Natural killer cell treated with Interleukin-12 subunit alpha and Interleukin-12 subunit beta and Interleukin-15 and Interleukin-18, amount 100 ng/mL, for 72 hours (primary cell): Measurements from ENCODE around the gene IQGAP2. TPM values are rescaled to one million over a fixed set of nuclear protein-coding genes. Genes with fewer than 3 reads are reported as not detected.

Experiments
- ATAC-seq, 2 donors: fragments of 150-1000 bp; cut with Tn5 transposase in 1 of 2; sonication (Bioruptor Pico), chemical (Tn5 transposase) in 1 of 2; 2 replicates each; pipeline ENCODE4 v1.10.0; 2021
- DNase-seq: peaks from one replicate; pipeline ENCODE4 v3.0.0; 2022; ENCODE audit warnings: low spot score
- H3K27ac Mint-ChIP-seq, 2 donors: 1 replicate in 1 of 2; 2 replicates in 1 of 2; pipeline ENCODE4 v1.8.0; 2022; ENCODE audit warnings: mixed read lengths in 2 of 2, mild to moderate bottlenecking in 1 of 2, moderate library complexity in 1 of 2
- H3K27me3 Mint-ChIP-seq, 2 donors: 1 replicate in 1 of 2; 2 replicates in 1 of 2; pipeline ENCODE4 v1.8.0; 2022; ENCODE audit warnings: mixed read lengths in 2 of 2
- H3K36me3 Mint-ChIP-seq: one replicate; pipeline ENCODE4 v1.8.0; 2022; ENCODE audit warnings: mixed read lengths
- H3K4me1 Mint-ChIP-seq, 2 donors: 1 replicate in 1 of 2; 2 replicates in 1 of 2; pipeline ENCODE4 v1.8.0; 2022; ENCODE audit warnings: low read depth in 2 of 2, mixed read lengths in 2 of 2, mild to moderate bottlenecking in 1 of 2
- H3K4me3 Mint-ChIP-seq: one replicate; pipeline ENCODE4 v1.8.0; 2022; ENCODE audit warnings: mixed read lengths
- H3K9me3 Mint-ChIP-seq: 2 replicates; pipeline ENCODE4 v1.8.0; 2022; ENCODE audit warnings: mixed read lengths
- total RNA-seq, 2 donors: library from RNA; stranded (reverse); gene quantifications; one replicate each; pipeline ENCODE4 v1.2.3, GENCODE V29; 2022

The IQGAP2 gene
- total RNA-seq, 2 donors from 2014 or later: 104 to 111 TPM

DNA sequence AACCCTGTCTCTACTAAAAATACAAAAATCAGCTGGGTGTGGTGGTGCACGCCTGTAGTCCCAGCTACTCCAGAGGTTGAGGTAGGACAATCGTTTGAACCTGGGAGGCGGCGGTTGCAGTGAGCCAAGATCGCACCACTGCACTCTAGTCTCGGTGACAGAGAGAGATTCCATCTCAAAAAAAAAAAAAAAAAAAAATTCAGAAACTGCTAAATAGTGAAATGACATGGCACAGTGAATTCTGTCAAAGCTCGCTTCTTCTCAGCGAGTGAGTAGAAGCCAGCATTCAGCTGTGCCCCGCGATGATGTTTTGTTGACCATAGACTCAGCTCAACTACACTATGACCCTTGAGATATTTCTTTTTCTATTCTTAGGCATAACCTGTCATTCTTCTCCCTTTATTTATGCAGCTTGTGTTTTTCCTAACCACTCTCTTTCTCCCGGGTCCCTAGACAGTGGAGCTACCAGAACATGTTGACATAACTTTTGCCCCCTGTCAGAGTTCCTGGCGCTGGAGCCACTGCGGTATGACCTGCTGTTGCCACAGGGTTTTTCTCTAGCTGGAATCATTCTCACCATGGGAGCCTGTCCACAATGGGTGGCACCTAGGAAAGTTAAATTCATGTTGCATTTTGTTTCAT is 13.5 kb upstream of the IQGAP2 start:
- H3K27me3 Mint-ChIP-seq: no peaks in the 10 kb centered on the region
- H3K4me3 Mint-ChIP-seq: no peak overlapping the region
- peak overlapping the region in 1 of 2 donors; percentile 63 for H3K27ac Mint-ChIP-seq
- ATAC-seq (no peak), DNase-seq (no peak)
- H3K9me3 Mint-ChIP-seq: no peaks in the 10 kb centered on the region
- H3K4me1 Mint-ChIP-seq: peaks cover 39 to 48% of the 10 kb centered on the region in 2 donors
- no peaks in the 10 kb centered on the region for H3K36me3 Mint-ChIP-seq

DNA sequence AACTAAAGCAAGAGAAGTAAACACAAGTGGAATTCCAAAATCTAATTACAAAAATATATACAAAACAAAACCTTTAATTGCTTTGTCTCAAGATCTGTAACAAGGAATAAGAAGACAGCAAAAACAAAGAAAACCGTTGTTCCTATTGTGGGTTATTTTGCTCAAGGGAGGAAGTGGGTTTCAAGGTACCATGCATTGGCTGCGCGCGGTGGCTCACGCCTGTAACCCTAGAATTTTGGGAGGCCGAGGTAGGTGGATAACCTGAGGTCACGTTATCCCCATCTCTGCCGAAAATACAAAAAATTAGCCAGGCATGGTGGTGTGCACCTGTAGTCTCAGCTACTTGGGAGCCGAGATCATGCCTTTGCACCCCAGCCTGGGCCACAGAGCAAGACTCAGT is 12.1 kb upstream of the IQGAP2 start:
- DNase-seq (no peak), ATAC-seq (no peak)
- Mint-ChIP-seq H3K4me1 (peaks cover 33 to 46% of the 10 kb centered on the region in 2 donors), H3K4me3 (peak overlapping the region; percentile 34), H3K27me3 (no peaks in the 10 kb centered on the region), H3K9me3 (no peaks in the 10 kb centered on the region), H3K27ac (peak overlapping the region; percentile 53 to 63), H3K36me3 (no peaks in the 10 kb centered on the region)

DNA sequence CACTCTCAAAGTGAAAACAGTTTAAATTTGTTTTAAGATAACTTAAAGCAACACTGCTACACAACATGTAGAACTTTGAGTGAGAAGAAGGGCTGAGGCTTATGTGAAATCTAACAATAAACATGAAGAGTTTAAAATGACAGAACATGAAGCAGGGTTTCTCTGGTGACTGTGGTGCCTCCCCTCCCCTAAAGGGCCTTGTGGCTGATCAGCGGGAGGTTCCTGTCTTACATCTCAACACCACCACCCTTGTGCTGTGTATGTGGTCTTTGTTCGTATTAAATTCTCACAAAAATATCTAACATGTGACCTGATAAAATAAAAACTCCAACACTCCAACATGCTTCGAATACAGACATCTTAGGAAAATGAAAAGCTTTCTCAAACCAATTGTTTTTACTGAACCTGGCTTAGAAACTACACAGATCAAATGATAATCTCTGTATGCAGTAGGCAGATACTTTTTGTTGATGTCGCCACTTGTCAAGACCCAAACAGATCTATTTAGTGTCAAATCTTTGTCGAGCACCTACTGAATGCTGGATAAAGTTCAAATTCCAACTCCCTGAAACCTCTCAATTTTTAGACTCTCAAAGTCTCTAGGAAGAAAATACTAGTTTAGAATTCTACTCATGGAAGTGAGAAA is 9.9 kb upstream of the IQGAP2 start:
- ATAC-seq: peak; percentile 67 to 73
- no peaks in the 10 kb centered on the region for H3K27me3 Mint-ChIP-seq
- no peaks in the 10 kb centered on the region for H3K9me3 Mint-ChIP-seq
- H3K36me3 Mint-ChIP-seq: no peaks in the 10 kb centered on the region
- H3K4me1 Mint-ChIP-seq: peaks cover 37 to 52% of the 10 kb centered on the region in 2 donors
- peak overlapping the region; percentile 90 to 91 for H3K27ac Mint-ChIP-seq
- peak overlapping the region; percentile 50 for H3K4me3 Mint-ChIP-seq
- DNase-seq: no peak

DNA sequence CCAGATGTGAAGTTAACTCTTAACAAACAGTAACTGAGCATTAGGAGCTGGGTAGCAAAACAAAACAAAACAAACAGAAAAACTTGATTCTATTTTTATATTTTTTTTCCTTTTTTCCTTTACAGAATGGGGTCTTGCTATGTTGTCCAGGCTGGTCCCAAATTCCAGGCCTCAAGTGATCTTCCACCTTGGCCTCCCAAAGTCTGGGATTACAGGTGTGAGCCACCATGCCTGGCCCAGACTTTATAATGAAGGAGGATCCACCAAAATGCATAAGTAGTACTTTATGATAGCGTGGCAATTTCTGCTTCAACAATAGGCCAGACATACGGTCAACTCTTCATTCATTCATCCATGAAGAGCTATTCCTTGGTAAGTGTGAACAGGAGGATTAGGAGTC is 5.9 kb upstream of the IQGAP2 start:
- Mint-ChIP-seq H3K9me3 (no peaks in the 10 kb centered on the region), H3K4me1 (peaks cover 42 to 55% of the 10 kb centered on the region in 2 donors), H3K36me3 (no peaks in the 10 kb centered on the region), H3K4me3 (no peak overlapping the region), H3K27ac (peak overlapping the region in 1 of 2 donors; percentile 7), H3K27me3 (no peaks in the 10 kb centered on the region)
- no peak for ATAC-seq
- DNase-seq: no peak

DNA sequence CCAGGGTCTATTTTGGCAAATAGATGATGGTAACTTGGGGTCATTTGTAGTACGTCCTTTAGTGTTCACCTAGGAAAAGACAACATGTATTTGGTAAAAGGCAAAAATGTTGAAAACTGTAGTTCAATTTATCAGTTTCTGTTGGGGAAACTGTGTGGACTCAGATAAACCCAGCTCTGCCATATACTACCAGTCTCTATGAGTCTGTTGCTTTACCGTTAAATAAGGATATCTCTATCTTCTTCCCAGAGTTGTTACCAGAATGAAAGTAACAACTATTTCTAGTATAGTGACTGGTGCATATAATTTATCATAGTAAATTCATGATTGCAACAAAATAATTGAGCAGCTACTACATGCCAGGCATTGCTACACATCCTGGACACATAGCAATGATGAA is 3.8 kb upstream of the IQGAP2 start:
- Mint-ChIP-seq H3K27ac (no peak overlapping the region), H3K27me3 (no peaks in the 10 kb centered on the region), H3K9me3 (no peaks in the 10 kb centered on the region), H3K36me3 (no peaks in the 10 kb centered on the region), H3K4me3 (no peak overlapping the region), H3K4me1 (peaks cover 29 to 45% of the 10 kb centered on the region in 2 donors)
- ATAC-seq: no peak
- DNase-seq: no peak

DNA sequence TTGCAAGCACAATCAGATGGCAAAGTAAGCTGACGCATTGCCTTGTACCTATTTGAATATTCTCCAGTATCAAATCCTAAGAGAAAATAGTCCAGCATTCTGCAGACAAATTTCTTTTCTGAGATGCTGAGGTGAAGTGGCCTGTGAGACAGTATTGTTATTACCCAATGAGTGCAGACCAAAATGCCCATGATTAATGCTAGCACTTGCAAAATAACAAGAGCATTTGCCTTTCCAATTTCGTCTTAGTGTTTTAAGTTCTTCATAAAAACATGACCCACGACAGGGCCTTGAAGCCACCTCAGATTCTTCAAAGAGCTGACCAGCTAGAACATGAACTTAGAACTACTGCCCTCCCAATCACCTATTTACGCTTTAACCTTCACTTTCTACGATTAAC is 2.6 kb upstream of the IQGAP2 start:
- ATAC-seq (no peak), DNase-seq (no peak)
- peaks cover 36 to 47% of the 10 kb centered on the region in 2 donors for H3K4me1 Mint-ChIP-seq
- H3K9me3 Mint-ChIP-seq: no peaks in the 10 kb centered on the region
- no peaks in the 10 kb centered on the region for H3K36me3 Mint-ChIP-seq
- no peaks in the 10 kb centered on the region for H3K27me3 Mint-ChIP-seq
- no peak overlapping the region for H3K4me3 Mint-ChIP-seq
- peak overlapping the region; percentile 92 to 94 for H3K27ac Mint-ChIP-seq

DNA sequence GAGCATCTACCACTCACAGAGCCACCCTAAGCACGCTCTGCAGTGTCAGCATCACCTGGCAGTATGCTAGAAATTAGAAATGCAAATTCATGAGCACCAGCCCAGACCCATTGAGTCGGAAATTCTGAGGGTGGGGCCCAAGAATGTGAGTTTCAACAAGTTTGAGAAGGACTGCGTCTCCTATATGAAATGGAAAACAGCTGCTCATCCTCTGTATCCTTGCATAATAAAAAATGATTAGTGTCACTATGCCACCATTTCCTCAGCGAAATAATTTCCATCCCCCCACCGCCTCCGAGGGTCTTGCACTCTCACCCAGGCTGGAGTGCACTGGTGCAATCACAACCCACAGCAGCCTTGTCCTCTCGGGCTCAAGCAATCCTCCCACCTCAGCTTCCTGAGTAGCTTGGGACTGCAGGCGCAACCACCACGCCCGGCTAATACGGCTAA is 1.3 kb upstream of the IQGAP2 start:
- H3K9me3 Mint-ChIP-seq: no peaks in the 10 kb centered on the region

DNA sequence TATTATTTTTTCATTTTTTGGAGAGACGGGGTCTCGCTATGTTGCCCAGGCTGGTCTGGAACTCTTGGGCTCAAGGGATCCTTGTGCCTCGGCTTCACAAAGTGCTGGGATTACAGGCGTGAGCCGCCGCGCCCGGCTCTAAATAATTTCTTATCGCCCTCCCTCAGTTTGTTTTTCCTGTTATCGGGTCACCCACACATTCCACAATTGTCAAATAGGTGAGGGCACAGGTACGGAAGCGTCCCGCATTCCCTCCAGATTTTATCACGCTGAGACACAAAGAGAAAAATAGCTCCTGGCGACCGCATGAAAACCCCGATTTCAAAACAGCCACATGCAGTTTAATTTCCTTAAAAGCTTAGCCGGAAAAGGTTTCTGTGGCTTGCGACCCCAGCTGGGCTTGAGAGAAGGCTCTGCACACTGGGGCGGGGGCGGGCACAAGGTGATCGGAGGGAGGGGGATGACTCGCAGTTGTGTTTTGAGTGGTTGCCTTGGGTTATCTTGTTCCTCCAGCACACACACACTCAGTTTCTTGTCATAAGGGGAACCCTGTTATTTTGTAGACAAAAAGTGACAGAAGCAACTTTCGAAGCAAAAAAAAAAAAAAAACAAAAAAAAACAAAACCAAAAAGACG is 717 bp upstream of the IQGAP2 start:
- Mint-ChIP-seq H3K36me3 (no peaks in the 10 kb centered on the region), H3K4me3 (peak overlapping the region; percentile 97), H3K27ac (peak overlapping the region; percentile 92 to 94), H3K9me3 (no peaks in the 10 kb centered on the region), H3K4me1 (peaks cover 51 to 60% of the 10 kb centered on the region in 2 donors), H3K27me3 (no peaks in the 10 kb centered on the region)
- ATAC-seq (peak; percentile 69 to 74), DNase-seq (peak; percentile 80)

More for the DNA sequence above, 1.3 kb upstream of the IQGAP2 start:
- Mint-ChIP-seq H3K4me3 (peak overlapping the region; percentile 97), H3K27me3 (no peaks in the 10 kb centered on the region), H3K4me1 (peaks cover 46 to 56% of the 10 kb centered on the region in 2 donors), H3K27ac (peak overlapping the region; percentile 92 to 94), H3K36me3 (no peaks in the 10 kb centered on the region)
- no peak for ATAC-seq
- no peak for DNase-seq

DNA sequence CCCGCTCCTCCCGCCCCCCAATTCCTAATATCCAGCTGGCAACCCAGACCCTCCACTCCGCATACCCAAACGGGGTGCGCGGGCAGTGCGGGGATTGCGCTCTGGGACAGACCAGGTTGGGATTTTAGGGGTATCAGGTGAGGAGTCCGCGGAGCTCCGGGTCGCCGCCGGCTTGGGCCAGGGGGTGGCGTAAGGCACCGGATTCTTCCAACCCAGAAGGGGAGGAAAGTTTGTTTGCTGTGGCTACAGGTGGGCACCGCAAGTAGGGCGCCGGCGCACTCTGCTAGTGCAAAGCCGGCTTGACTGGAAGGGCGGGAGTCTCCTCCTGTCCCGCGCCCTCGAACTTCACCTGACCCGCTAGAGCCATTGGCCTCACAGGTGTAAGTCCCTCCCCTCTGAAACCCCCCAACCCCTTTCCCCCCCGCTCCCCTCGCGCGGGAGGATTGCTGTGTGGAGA is 709 bp downstream of the IQGAP2 start:
- Mint-ChIP-seq H3K4me3 (peak overlapping the region; percentile 97), H3K4me1 (peaks cover 57 to 65% of the 10 kb centered on the region in 2 donors), H3K9me3 (no peaks in the 10 kb centered on the region), H3K36me3 (no peaks in the 10 kb centered on the region), H3K27ac (peak overlapping the region; percentile 92 to 94), H3K27me3 (no peaks in the 10 kb centered on the region)
- DNase-seq (no peak), ATAC-seq (peak in 1 of 2 donors; percentile 14)

DNA sequence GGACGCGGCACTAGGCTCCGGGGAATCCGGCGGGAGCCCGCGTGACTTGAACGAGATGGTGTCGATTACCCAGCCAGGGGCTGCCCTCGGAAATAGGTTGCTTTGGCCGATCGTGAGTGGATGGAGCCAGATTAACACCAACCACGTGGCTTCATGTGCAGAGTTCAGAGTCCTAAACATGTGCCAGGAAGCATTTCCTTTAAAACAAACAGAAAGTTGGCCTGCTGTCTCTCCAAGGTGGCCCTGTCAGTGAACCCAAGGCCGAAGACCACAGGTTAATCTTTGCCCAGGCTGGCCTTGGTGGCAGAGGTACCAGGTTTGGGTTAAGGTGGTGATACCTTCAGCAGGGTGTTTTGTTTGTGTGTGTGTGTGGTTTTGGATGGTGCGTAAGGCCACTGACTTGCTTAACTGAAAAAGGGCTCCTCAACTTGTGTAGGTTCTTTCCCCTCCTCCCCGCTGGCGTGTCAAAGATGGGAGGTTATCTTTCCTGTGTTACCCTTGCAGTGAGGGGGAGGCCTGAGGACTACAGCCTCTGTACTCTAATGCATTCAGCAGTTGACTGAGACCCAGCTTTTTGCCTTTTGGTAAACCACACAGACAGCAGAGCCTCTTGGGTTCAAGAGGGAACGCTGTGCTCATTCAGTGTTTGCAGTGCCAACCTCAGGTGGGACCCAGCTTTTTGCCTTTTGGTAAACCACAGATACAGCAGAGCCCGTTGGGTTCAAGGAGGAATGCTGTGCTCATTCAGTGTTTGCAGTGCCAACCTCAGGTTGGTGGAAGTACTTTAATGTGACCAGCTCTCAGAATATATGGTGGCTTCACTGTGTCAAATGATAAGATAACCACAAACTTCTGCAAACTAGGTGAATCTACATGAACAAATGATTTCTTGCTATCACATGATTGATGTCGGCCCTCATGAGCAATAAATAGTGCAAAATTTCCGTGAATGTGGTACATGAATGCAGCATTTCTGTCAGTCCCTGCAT is 1.4 kb downstream of the IQGAP2 start:
- Mint-ChIP-seq H3K4me1 (peaks cover 63 to 68% of the 10 kb centered on the region in 2 donors), H3K27me3 (no peaks in the 10 kb centered on the region), H3K9me3 (no peaks in the 10 kb centered on the region)

DNA sequence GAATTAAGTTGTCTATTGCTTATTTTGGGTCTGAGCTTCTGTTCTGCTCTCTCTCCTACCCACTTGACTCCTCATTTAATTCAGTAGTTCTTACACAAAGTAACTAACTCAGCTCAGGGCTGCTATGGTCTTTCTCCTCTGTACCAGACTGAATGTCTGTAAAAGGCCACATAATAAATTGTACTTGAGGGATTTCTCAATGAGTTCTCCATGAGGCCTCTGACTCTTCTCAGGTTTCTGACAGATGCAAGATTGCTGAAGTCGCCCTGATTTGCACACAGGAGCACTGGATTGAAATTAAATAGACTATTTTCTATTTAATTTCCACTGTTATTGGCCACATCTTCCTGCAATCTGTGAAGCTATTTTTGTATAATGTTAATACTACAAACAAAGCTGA is 2.9 kb downstream of the IQGAP2 start:
- ATAC-seq (no peak), DNase-seq (no peak)
- H3K27ac Mint-ChIP-seq: peak overlapping the region; percentile 92 to 94
- peaks cover 4% of the 10 kb centered on the region for H3K36me3 Mint-ChIP-seq
- peaks cover 71 to 76% of the 10 kb centered on the region in 2 donors for H3K4me1 Mint-ChIP-seq
- no peaks in the 10 kb centered on the region for H3K9me3 Mint-ChIP-seq
- H3K4me3 Mint-ChIP-seq: peak overlapping the region; percentile 97
- H3K27me3 Mint-ChIP-seq: no peaks in the 10 kb centered on the region

More for the DNA sequence above, 1.4 kb downstream of the IQGAP2 start:
- DNase-seq (peak; percentile 92), ATAC-seq (peak; percentile 65 to 67)
- peak overlapping the region; percentile 97 for H3K4me3 Mint-ChIP-seq
- no peaks in the 10 kb centered on the region for H3K36me3 Mint-ChIP-seq
- peak overlapping the region; percentile 92 to 94 for H3K27ac Mint-ChIP-seq

DNA sequence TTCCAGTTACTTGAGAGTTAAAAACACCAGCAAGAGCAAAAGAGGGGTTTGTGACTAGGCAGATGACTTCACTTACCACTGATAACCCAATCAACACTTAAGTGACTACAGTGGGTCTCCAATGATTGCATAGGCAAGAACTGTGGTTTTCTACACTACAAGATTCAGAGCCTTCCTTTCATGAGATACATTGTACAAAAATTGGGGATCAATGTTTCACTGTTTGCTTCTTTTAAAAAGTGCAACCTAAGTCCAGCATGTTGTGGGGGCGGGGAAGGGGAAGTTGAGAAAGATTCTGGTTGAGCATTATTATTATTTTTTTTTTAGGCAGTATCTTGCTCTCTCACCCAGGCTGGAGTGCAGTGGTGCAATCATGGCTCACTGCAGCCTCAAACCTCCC is 3.6 kb downstream of the IQGAP2 start:
- peaks cover 4% of the 10 kb centered on the region for H3K36me3 Mint-ChIP-seq
- no peaks in the 10 kb centered on the region for H3K27me3 Mint-ChIP-seq
- H3K9me3 Mint-ChIP-seq: no peaks in the 10 kb centered on the region
- peak; percentile 66 for DNase-seq
- peak overlapping the region; percentile 92 to 94 for H3K27ac Mint-ChIP-seq
- peaks cover 70 to 76% of the 10 kb centered on the region in 2 donors for H3K4me1 Mint-ChIP-seq
- peak overlapping the region; percentile 97 for H3K4me3 Mint-ChIP-seq
- ATAC-seq: peak; percentile 15 to 24

DNA sequence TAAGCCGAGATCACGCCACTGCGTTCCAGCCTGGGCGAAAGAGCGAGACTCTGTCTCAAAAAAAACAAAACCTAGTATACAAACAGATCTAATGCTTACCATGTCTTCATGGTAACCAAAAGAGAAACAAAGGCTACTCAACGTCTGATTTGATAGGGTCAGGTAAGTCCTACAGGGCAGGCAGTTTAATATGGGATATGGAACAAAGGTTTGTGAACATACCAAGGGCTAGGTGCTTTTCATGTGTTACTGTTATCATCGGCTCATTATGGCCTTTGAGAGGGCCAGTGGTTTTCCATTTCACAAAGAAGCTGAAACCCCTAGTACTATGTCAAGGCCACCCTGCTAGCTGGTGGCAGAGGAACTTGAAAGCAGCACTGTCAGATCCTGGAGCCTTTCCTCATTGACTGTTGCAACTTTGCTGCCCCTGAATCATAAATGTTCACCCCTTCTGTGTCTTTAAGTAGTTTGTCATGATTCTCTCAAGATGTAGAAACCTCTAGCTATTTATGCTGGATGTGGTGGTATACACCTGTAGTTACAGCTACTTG is 5.1 kb downstream of the IQGAP2 start:
- H3K27me3 Mint-ChIP-seq: no peaks in the 10 kb centered on the region
- H3K4me1 Mint-ChIP-seq: peaks cover 76 to 77% of the 10 kb centered on the region in 2 donors
- peak overlapping the region; percentile 97 for H3K4me3 Mint-ChIP-seq
- H3K36me3 Mint-ChIP-seq: peaks cover 4% of the 10 kb centered on the region
- ATAC-seq: no peak
- peak overlapping the region; percentile 92 to 94 for H3K27ac Mint-ChIP-seq
- no peaks in the 10 kb centered on the region for H3K9me3 Mint-ChIP-seq
- DNase-seq: no peak
